ENCODE data around the gene EVX1. TPM values are rescaled to one million over a fixed set of nuclear protein-coding genes. Genes with fewer than 3 reads are reported as not detected.

The EVX1 gene
- total RNA-seq, 1 experiment from 2014 or later = not detected

DNA sequence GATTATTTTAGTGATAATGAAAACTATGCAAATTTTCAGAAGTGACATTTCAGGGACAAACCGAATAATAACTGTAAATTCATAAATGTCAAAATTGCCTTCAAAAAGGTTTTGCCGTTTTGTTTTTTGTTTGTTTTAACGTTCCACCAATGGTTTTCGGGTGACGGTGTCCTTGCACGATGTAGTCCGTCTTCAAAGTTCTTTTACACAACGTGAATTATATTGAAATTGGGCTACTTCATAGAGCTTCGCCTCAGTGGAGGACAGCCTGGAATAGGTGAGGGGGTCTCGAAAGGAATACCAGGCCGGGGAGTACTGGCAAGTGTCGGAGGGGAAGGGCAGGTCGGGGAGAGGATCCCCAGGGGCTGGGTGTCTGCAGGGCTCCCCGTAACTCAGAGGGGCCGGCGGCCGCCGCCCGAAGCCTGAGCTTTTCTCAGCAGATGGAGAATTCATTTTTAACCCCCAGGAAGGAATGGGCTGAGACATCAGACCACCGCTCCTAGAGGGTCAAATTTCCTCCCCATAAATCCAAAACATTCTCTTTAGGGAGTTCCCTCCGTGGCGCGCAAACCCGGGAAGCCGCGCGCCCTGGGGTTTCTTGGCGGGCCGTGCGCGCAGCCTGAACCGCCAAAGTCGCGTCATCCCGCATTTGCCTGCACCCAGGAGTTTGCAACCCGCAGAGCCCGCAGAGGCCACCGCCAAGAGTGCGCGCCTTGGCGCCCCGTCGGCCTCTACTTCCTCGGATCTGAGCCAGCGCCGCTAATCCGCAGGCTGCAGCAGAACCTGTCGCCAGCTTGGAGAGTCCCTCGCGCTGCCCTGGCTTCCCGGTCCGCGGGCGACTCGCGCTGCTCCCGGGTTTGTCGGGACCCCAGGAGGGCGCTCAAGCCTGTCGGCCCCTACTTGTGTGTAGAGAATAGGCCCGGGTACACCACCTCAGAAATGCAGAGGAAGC is 17.3 kb upstream of the EVX1 start:
- H3K4ac ChIP-seq (ENCODE audit: low read depth, low read length) = no peak overlapping the region
- TF ChIP-seq, protein P1, sequence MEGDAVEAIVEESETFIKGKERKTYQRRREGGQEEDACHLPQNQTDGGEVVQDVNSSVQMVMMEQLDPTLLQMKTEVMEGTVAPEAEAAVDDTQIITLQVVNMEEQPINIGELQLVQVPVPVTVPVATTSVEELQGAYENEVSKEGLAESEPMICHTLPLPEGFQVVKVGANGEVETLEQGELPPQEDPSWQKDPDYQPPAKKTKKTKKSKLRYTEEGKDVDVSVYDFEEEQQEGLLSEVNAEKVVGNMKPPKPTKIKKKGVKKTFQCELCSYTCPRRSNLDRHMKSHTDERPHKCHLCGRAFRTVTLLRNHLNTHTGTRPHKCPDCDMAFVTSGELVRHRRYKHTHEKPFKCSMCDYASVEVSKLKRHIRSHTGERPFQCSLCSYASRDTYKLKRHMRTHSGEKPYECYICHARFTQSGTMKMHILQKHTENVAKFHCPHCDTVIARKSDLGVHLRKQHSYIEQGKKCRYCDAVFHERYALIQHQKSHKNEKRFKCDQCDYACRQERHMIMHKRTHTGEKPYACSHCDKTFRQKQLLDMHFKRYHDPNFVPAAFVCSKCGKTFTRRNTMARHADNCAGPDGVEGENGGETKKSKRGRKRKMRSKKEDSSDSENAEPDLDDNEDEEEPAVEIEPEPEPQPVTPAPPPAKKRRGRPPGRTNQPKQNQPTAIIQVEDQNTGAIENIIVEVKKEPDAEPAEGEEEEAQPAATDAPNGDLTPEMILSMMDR (conservative IDR thresholded peaks at IDR 0.05) = no peak
- no peak overlapping the region for H2BK120ac ChIP-seq (ENCODE audit: low read depth, low read length, poor library complexity, severe bottlenecking)
- H2BK12ac ChIP-seq (ENCODE audit: insufficient read length, low read depth, low read length) = no peak overlapping the region
- no peak overlapping the region for H3K23ac ChIP-seq (ENCODE audit: insufficient read length, low read depth, low read length)
- no peak overlapping the region for H2BK5ac ChIP-seq (ENCODE audit: insufficient read length, low read length)
- no peaks in the 10 kb centered on the region for H4K20me1 ChIP-seq (ENCODE audit: control insufficient read depth, insufficient read depth, insufficient read length)
- H3K27ac ChIP-seq (ENCODE audit: insufficient read length, low read depth, low read length) = no peak overlapping the region
- no peak overlapping the region for H2AFZ ChIP-seq (ENCODE audit: low read length)
- H3K4me1 ChIP-seq (ENCODE audit: insufficient read depth, low read length) = no peaks in the 10 kb centered on the region; the same call in none of the 2 replicates
- H3K9me3 ChIP-seq (ENCODE audit: control insufficient read depth, low read depth, low read length) = no peaks in the 10 kb centered on the region
- WGBS (ENCODE audit: extremely low coverage, insufficient read length, low lambda C conversion rate) = no CpG with 5 or more reads among the region's 61 CpGs
- no peak overlapping the region for H2AK5ac ChIP-seq (ENCODE audit: insufficient read length, low read length)
- no peaks in the 10 kb centered on the region for H3K79me1 ChIP-seq (ENCODE audit: insufficient read depth, low read depth, low read length, poor library complexity, severe bottlenecking)
- no peak overlapping the region for H4K91ac ChIP-seq (ENCODE audit: insufficient read length, low read depth, low read length)
- H3T11ph ChIP-seq (ENCODE audit: low read length) = no peak overlapping the region
- no peak overlapping the region for H3K9ac ChIP-seq (ENCODE audit: extremely low read depth, insufficient read length, low read length)
- Mint-ChIP-seq H3K4me1 (peaks cover 15 to 17% of the 10 kb centered on the region in 2 experiments), H3K36me3 (ENCODE audit: insufficient read depth in 1 of 3, low read depth in 3 of 3) (peaks cover 0 to 2% (median 0%) of the 10 kb centered on the region in 3 experiments; a peak in 2 of 7 replicates), H3K9me3 (peaks cover 0 to 7% of the 10 kb centered on the region in 2 experiments; a peak in 1 of 5 replicates), H3K27ac (no peak overlapping the region), H3K27me3 (ENCODE audit: low read depth) (peaks cover 98% of the 10 kb centered on the region), H3K4me3 (peak overlapping the region; percentile 38 to 73; a peak in 4 of 5 replicates)
- no peak overlapping the region for H2BK20ac ChIP-seq (ENCODE audit: low read depth, low read length, poor library complexity, severe bottlenecking)
- peaks cover 3% of the 10 kb centered on the region for H3K23me2 ChIP-seq (ENCODE audit: insufficient read length, low read depth, low read length, poor library complexity, severe bottlenecking)
- no peak overlapping the region for H3K18ac ChIP-seq (ENCODE audit: insufficient read length, low read depth, low read length)
- peak overlapping the region; percentile 66 for H3K4me2 ChIP-seq (ENCODE audit: insufficient read depth, insufficient read length, low read length)
- H3K14ac ChIP-seq (ENCODE audit: insufficient read depth, low read length) = no peak overlapping the region
- no peak overlapping the region for H3K56ac ChIP-seq (ENCODE audit: insufficient read length, low read depth, low read length)
- no peaks in the 10 kb centered on the region for H3K79me2 ChIP-seq (ENCODE audit: insufficient read depth, low read length)
- H4K5ac ChIP-seq (ENCODE audit: insufficient read length, low read depth, low read length) = no peak overlapping the region
- no peak overlapping the region for H2BK15ac ChIP-seq (ENCODE audit: low read depth, low read length)
- peaks cover 71% of the 10 kb centered on the region for H3K27me3 ChIP-seq (ENCODE audit: insufficient read depth, low read length)
- H4K8ac ChIP-seq (replicated peaks; ENCODE audit: insufficient read length, low read depth, low read length) = no peak overlapping the region
- DNase-seq = peak; percentile 61
